ENCODE data around the gene LSAMP.

GRCh38 chr3:115931581-115931980, 513.7 kb downstream of the LSAMP start:
- TF ChIP-seq CTCF (IDR thresholded peaks at IDR 0.05; ENCODE audit: low read depth, low read length) (no peak), EZH2phosphoT487 (IDR thresholded peaks at IDR 0.05; ENCODE audit: low read depth) (no peak)
